Astrocyte of the spinal cord (primary cell): Measurements from ENCODE around the gene TBCD.
"Not testable (repeated sequence)": the region's sequence is repeated elsewhere in the genome, so short reads cannot be mapped to it uniquely, and the experiment has no call there.

ENCODE experiments used
- DNase-seq: peaks from one replicate; pipeline ENCODE4 v3.0.0; 2011; ENCODE audit warnings: low read depth, low spot score
- H3K4me3 ChIP-seq: 2 replicates; pipeline ENCODE4 v1.5.1; 2011; ENCODE audit warnings: low read depth, mild to moderate bottlenecking, low read length, moderate library complexity
- CTCF ChIP-seq: IDR thresholded peaks from 2 replicates; pipeline ENCODE4 v1.5.1; 2012; ENCODE audit warnings: low read depth, mild to moderate bottlenecking, low read length, inconsistent platforms
- in situ Hi-C: cut with HindIII; loops from 2 replicates; pipeline ENCODE4 v1.10.0; 2017; ENCODE audit warnings: low sequenced_read_pairs

Gene TBCD

DNA sequence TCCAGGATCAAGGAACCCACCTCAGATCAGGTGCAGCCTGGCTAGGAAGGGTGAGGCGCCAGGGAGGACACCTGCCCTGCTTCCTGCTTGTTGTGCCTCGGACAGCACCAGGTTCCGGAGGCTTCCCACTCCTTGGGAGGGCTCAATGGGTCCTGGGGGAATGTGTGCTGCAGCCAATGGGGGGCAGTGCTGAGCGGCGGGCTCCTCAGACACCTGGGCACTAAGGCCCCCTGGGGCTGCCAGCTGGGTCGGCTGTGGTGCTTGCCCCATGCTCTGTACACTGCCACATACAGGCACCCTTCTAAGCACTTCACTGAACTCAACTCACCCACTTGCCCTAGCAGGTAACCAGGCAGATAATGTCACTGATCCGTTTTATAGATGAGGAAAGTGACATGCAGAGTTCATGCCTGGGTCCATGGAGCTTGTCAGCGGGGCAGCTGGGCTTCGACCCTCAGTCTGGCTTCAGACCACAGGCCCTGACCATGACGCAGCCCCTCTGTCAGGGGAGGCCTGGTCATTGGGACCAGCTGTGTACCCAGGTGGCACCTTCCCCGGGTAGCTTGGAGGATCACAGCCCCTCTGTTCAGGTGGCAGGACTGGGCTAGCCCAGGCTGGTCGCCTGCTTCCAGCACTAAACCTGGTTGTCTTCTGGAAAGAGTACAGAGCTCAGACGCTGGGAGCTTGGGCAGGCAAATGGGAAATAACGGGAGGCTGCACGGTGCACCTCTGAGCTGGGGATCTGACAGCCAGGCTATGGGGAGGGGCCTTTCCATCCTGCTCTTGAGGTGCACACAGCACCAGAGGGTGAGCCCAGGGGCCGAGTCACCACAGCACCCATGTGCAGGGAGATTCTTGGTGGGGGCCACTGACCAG is 8.3 kb upstream of the TBCD start:
- in situ Hi-C loops = no loop called here
- no peak for DNase-seq
- no peak for TF ChIP-seq CTCF
- H3K4me3 ChIP-seq = no peak overlapping the region

DNA sequence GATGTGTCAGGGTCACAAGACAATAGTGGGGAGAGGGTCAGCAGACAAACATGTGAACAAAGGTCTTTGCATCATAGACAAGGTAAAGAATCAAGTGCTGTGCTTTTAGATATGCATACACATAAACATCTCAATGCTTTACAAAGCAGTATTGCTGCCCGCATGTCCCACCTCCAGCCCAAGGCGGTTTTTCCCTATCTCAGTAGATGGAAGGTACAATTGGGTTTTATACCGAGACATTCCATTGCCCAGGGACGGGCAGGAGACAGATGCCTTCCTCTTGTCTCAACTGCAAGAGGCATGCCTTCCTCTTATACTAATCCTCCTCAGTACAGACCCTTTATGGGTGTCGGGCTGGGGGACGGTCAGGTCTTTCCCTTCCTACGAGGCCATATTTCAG is 7.1 kb upstream of the TBCD start:
- in situ Hi-C loops, H3K4me3 ChIP-seq, DNase-seq: not testable (repeated sequence)

GRCh38 chr17:82745524-82745923 is 6.3 kb upstream of the TBCD start:
- in situ Hi-C loops = no loop called here
- TF ChIP-seq CTCF = no peak
- H3K4me3 ChIP-seq = no peak overlapping the region
- no peak for DNase-seq

DNA sequence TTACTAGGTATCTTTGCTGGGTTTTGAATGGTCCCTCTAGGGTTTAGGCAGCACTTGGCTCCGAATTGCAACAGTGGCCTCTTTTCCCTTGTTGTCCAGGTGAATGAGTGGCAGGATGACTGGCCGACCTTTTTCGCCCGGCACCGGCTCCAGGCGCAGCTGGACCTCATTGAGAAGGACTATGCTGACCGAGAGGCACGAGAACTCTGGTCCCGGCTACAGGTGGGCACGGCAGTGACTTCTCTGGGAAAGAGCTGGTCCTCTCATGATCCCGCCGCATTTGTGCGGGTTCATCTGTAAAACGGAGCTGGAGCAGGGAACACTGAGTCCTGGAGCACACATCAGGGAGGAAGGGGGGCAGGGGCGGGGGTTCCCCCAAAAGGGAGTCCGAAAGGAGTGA is 3.1 kb upstream of the TBCD start:
- in situ Hi-C loops = no loop called here
- no peak overlapping the region for H3K4me3 ChIP-seq
- no peak for TF ChIP-seq CTCF

GRCh38 chr17:82750241-82750908 is 1.5 kb upstream of the TBCD start:
- no peak overlapping the region for H3K4me3 ChIP-seq
- no peak for TF ChIP-seq CTCF
- in situ Hi-C loops = no loop called here
- no peak for DNase-seq

More for the DNA sequence above, 3.1 kb upstream of the TBCD start:
- no peak for DNase-seq

GRCh38 chr17:82751171-82751570 is 694 bp upstream of the TBCD start:
- peak overlapping the region; percentile 51 for H3K4me3 ChIP-seq

More at GRCh38 chr17:82751171-82751570, 694 bp upstream of the TBCD start:
- in situ Hi-C loops = no loop called here
- TF ChIP-seq CTCF = no peak
- DNase-seq = no peak
